Testis (tissue), 3 donors: Measurements from ENCODE around the gene FMC1. TPM values are rescaled to one million over a fixed set of nuclear protein-coding genes. Genes with fewer than 3 reads are reported as not detected.
"Not testable (repeated sequence)": the region's sequence is repeated elsewhere in the genome, so short reads cannot be mapped to it uniquely, and the experiment has no call there.

Experiments
- DNase-seq: peaks from one replicate; pipeline ENCODE4 v3.0.0-alpha.2; 2019
- H3K27ac ChIP-seq, 2 donors: fragments of 200-600 bp; sonication (generic); one replicate each; pipeline ENCODE4 v1.5.1; 2019
- H3K27me3 ChIP-seq: fragments of 200-600 bp; sonication (generic); one replicate; pipeline ENCODE4 v1.5.1; 2019
- H3K36me3 ChIP-seq: fragments of 200-600 bp; sonication (generic); one replicate; pipeline ENCODE4 v1.5.1; 2017; ENCODE audit warnings: low read depth; ENCODE audit errors: missing control alignments
- H3K4me1 ChIP-seq: fragments of 200-600 bp; sonication (generic); one replicate; pipeline ENCODE4 v1.5.1; 2019
- H3K4me3 ChIP-seq, 2 donors: fragments of 200-600 bp; sonication (generic); one replicate each; pipeline ENCODE4 v1.5.1; 2017 to 2019
- H3K9me3 ChIP-seq: fragments of 200-600 bp; sonication (generic); one replicate; pipeline ENCODE4 v1.5.1; 2017
- POLR2A ChIP-seq: fragments of 450-650 bp; IDR thresholded peaks from one replicate; pipeline ENCODE4 v1.6.1; 2017; ENCODE audit warnings: antibody characterized with exemption, mild to moderate bottlenecking, moderate library complexity
- WGBS, 2 donors: methylation state at CpG; one replicate each; pipeline ENCODE4 v1.1.5; 2018; 5-methylcytosine and 5-hydroxymethylcytosine counted together
- intact Hi-C: fragments of 100-400 bp; cut with DNase I; formaldehyde crosslinking; loops from one replicate; pipeline ENCODE4 v1.15.1; 2023; ENCODE audit warnings: low total_unique reads
- polyA plus RNA-seq: library from polyadenylated mRNA; stranded (reverse); fragments of 350-450 nt; fragmentation: Illumina TruSeq; extraction: RNeasy Lipid Tissue Mini Kit (QIAGEN cat#74804); gene quantifications from one replicate; pipeline ENCODE4 v1.2.3, GENCODE V29; 2014; ENCODE audit warnings: low read depth, low replicate concordance; ENCODE audit not compliant: insufficient read depth
- total RNA-seq, 2 donors: library from RNA; depleted of rRNA; stranded (reverse); fragments of >200 nt; gene quantifications; one replicate each; pipeline ENCODE4 v1.2.3, GENCODE V29; 2016
- TF ChIP-seq, protein P1 (sequence below), 3 experiments: fragments of 450-650 bp in 2 of 3; fragments of 200-600 bp in 1 of 3; sonication (generic) in 1 of 3; IDR thresholded peaks; one replicate each; pipeline ENCODE4 v1.5.1; 2016 to 2019; ENCODE audit warnings: antibody characterized with exemption in 3 of 3, mild to moderate bottlenecking in 2 of 3, moderate library complexity in 1 of 3

FMC1 gene
- total and polyA plus RNA-seq, 3 donors from 2014 or later = 46.1 to 234 (median 60.0) TPM

DNA sequence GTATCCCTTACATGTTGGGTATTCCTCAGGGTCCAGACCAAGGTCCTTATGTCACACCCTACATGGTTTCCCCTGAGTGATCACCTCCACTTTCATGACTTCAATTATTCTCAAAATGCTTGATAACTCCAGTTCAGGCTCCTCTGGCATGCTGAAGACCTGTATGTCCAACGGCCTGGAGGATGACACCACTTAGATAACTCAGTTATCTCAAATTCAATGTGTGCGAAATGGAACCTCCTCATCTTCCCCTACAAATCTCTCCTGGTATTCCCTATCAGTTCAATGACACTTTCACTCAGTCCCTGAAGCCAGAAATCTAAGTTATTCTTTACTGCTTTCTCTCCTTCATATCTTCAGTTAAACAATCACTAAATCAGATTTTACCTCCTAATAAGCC, 9.9 kb downstream of the FMC1 start:
- Histone ChIP-seq H3K36me3 (no peaks in the 10 kb centered on the region), H3K27ac (no peak overlapping the region), H3K4me1 (no peaks in the 10 kb centered on the region), H3K27me3 (no peaks in the 10 kb centered on the region), H3K4me3 (no peak overlapping the region), H3K9me3 (no peaks in the 10 kb centered on the region)
- intact Hi-C loops = no loop called here
- 81 to 84% methylated on average over 2 of the region's 2 CpGs for WGBS, 2 donors
- no peak for DNase-seq
- TF ChIP-seq POLR2A = no peak
- TF ChIP-seq, protein P1, sequence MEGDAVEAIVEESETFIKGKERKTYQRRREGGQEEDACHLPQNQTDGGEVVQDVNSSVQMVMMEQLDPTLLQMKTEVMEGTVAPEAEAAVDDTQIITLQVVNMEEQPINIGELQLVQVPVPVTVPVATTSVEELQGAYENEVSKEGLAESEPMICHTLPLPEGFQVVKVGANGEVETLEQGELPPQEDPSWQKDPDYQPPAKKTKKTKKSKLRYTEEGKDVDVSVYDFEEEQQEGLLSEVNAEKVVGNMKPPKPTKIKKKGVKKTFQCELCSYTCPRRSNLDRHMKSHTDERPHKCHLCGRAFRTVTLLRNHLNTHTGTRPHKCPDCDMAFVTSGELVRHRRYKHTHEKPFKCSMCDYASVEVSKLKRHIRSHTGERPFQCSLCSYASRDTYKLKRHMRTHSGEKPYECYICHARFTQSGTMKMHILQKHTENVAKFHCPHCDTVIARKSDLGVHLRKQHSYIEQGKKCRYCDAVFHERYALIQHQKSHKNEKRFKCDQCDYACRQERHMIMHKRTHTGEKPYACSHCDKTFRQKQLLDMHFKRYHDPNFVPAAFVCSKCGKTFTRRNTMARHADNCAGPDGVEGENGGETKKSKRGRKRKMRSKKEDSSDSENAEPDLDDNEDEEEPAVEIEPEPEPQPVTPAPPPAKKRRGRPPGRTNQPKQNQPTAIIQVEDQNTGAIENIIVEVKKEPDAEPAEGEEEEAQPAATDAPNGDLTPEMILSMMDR (IDR thresholded peaks at IDR 0.05) = no peak

DNA sequence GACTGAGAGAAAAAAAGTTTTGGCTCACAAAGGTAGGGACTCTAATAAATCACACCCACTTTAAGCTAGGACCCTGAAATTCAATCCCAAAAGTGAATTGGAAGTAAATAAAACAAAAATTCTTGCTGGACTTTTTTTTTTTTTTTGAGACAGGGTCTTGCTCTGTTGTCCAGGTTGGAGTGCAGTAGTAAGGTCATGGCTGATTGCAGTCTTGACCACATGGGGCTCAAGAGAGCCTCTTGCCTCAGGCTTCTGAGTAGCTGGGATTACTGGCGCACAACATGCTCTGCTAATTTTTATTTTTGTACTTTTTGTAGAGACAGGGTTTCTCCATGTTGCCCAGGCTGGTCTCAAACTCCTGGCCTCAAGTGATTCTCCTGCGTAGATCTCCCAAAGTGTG, 13.6 kb downstream of the FMC1 start:
- H3K9me3 ChIP-seq = no peaks in the 10 kb centered on the region
- WGBS, 2 donors = 93 to 100% methylated on average over 2 of the region's 2 CpGs
- H3K36me3 ChIP-seq = no peaks in the 10 kb centered on the region
- DNase-seq = no peak
- intact Hi-C loops = no loop called here
- no peak overlapping the region for H3K27ac ChIP-seq
- H3K27me3 ChIP-seq = no peaks in the 10 kb centered on the region
- H3K4me3 ChIP-seq = no peak overlapping the region
- TF ChIP-seq POLR2A = no peak
- TF ChIP-seq, protein P1 (IDR thresholded peaks at IDR 0.05) = no peak
- H3K4me1 ChIP-seq = no peaks in the 10 kb centered on the region

DNA sequence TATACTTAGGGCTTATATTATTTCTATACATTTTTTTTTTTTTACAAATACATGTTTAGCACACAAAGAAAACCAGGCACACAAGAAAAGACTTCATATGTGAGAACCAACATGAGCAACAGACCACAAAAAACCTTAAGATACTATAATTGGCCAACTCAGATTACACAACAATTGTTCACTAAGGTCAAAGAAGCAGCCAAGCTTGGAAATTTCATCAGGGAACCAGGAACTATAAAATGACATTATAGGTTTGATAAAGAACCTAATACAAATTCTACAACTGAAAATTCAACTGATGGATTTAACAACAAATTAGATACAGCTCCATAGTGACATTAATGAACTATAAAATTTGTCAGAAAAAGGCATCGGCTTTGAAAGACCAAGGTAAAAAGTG, 14.2 kb downstream of the FMC1 start:
- H3K4me1 ChIP-seq = no peaks in the 10 kb centered on the region
- no peaks in the 10 kb centered on the region for H3K36me3 ChIP-seq
- H3K4me3 ChIP-seq = no peak overlapping the region
- DNase-seq = no peak
- no peak for TF ChIP-seq POLR2A
- TF ChIP-seq, protein P1 (IDR thresholded peaks at IDR 0.05) = no peak
- 96 to 100% methylated on average over 1 of the region's 1 CpG for WGBS, 2 donors
- H3K27me3 ChIP-seq = no peaks in the 10 kb centered on the region
- H3K9me3 ChIP-seq = no peaks in the 10 kb centered on the region
- H3K27ac ChIP-seq = no peak overlapping the region
- intact Hi-C loops = no loop called here

DNA sequence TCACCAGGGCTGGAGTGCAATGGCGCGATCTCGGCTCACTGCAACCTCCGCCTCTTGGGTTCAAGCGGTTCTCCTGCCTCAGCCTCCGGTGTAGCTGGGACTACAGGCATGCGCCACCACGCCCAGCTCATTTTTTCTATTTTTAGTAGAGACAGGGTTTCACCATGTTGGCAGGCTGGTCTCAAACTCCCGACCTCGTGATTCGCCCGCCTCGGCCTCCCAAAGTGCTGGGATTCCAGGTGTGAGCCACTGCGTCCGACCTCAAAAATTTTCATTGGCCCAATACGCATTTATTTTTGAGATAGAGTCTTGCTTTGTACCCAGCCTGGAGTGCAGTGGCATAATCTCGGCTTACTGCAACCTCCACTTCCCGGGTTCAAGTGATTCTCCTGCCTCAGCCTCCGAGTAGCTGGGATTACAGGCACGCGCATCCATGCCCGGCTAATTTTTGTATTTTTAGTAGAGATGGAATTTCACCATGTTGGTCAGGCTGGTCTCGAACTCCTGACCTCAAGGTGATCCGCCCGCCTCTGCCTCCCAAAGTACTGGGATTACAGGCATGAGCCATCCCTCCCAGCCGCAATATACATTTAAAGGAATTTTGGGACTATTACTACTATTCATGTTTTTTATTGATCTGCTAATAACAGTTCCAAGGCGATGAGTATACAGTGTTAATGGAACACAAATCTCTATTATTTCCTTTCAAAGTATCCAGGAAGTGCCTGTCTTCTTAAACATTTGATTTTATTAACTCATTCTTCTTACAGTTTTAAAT, 16.8 kb downstream of the FMC1 start:
- DNase-seq, H3K9me3 ChIP-seq, intact Hi-C loops, H3K36me3 ChIP-seq, H3K27me3 ChIP-seq: not testable (repeated sequence)
- Histone ChIP-seq H3K4me1 (peaks cover 13% of the 10 kb centered on the region), H3K4me3 (peak overlapping the region; percentile 91 to 97), H3K27ac (peak overlapping the region; percentile 99 to 100)
- WGBS, 2 donors = 61 to 80% methylated on average over 24 to 27 of the region's 27 CpGs

DNA sequence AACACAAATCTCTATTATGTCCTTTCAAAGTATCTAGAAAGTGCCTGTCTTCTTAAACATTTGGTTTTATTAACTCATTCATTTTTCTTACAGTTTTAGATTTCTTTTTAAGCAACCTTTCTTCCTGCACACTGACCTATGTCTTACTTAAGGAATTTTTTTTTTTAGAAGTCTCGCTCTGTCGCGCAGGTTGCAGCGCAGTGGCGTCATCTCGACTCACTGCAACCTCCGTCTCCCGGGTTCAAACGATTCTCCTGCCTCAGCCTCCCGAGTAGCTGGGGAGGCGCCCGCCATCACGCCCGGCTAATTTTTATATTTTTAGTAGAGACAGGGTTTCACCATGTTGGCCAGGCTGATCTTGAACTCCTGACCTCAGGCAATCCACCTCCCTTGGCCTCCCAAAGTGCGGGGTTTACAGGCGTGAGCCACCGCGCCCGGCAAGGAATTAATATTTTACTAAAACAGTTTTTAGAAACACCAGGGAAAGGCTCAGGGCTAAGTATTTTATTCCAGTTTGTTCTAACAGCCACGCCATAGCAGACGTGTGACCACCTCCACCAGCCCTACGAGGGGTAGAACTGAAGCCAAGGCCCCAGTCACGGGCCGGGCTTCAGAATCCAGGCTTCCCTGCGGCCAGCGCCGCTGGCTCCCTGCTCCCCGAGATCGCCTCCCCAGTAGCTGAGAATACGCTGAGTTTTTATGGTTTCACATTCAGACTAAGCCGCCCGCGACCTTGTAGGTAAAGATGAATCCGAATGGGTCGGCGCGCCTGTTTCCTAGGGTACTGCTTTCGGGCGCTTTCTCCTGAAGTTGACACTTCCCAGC, 17.6 kb downstream of the FMC1 start:
- Histone ChIP-seq H3K36me3 (no peaks in the 10 kb centered on the region), H3K9me3 (no peaks in the 10 kb centered on the region), H3K4me1 (peaks cover 21% of the 10 kb centered on the region), H3K27me3 (no peaks in the 10 kb centered on the region), H3K27ac (peak overlapping the region; percentile 99 to 100), H3K4me3 (peak overlapping the region; percentile 91 to 97)
- intact Hi-C loops = no loop called here
- no peak for TF ChIP-seq POLR2A
- TF ChIP-seq, protein P1 (IDR thresholded peaks at IDR 0.05) = no peak
- peak; percentile 24 for DNase-seq
- 3 to 4% methylated on average over 37 to 39 of the region's 39 CpGs for WGBS, 2 donors
